Measurements from ENCODE around the gene OR6C2.
"Not testable (repeated sequence)": the region's sequence is repeated elsewhere in the genome, so short reads cannot be mapped to it uniquely, and the experiment has no call there.

Gene OR6C2

GRCh38 chr12:55443776-55444175 is at the start of gene OR6C2:
TSS of gene OR6C2 (plus strand) at chr12:55444076. CDS start at chr12:55452214, 8,138 bp downstream.
- no peak for DNase-seq (ENCODE audit: low read depth, low spot score)

- DNase-seq (ENCODE audit: low read depth, low spot score), result no peak
Observed at GRCh38 chr12:55396326-55396725, 47.5 kb upstream of the OR6C2 start.

GRCh38 chr12:55400229-55400628 is 43.6 kb upstream of the OR6C2 start, which contains the start of gene OR6C65:
TSS of gene OR6C65 (plus strand) at chr12:55400529. CDS start at chr12:55400529, 0 bp downstream.
- no peak for DNase-seq (ENCODE audit: low read depth, low spot score)

- DNase-seq (ENCODE audit: low read depth, low spot score), result no peak
Observed at GRCh38 chr12:55407866-55408265, 36.0 kb upstream of the OR6C2 start.

GRCh38 chr12:55409133-55409532 is 34.7 kb upstream of the OR6C2 start:
- not testable (repeated sequence) for DNase-seq (ENCODE audit: low read depth, low spot score)

GRCh38 chr12:55412138-55412537 is 31.7 kb upstream of the OR6C2 start:
- DNase-seq (ENCODE audit: low read depth, low spot score), result not testable (repeated sequence)

GRCh38 chr12:55413498-55414388 is 30.1 kb upstream of the OR6C2 start:
- DNase-seq (ENCODE audit: low read depth, low spot score), result not testable (repeated sequence)

GRCh38 chr12:55414396-55414823 is 29.5 kb upstream of the OR6C2 start:
- DNase-seq (ENCODE audit: low read depth, low spot score), result not testable (repeated sequence)

- DNase-seq (ENCODE audit: low read depth, low spot score), result not testable (repeated sequence)
Observed at GRCh38 chr12:55414889-55415288, 29.0 kb upstream of the OR6C2 start.

GRCh38 chr12:55416961-55417360 is 26.9 kb upstream of the OR6C2 start:
- DNase-seq (ENCODE audit: low read depth, low spot score), result no peak

- DNase-seq (ENCODE audit: low read depth, low spot score), result no peak
Observed at GRCh38 chr12:55420307-55420962, 23.4 kb upstream of the OR6C2 start.

GRCh38 chr12:55425954-55426353 is 17.9 kb upstream of the OR6C2 start, which contains the start of gene OR6C76:
TSS of gene OR6C76 (plus strand) at chr12:55426254. CDS start at chr12:55426254, 0 bp downstream.
- DNase-seq (ENCODE audit: low read depth, low spot score), result no peak

- no peak for DNase-seq (ENCODE audit: low read depth, low spot score)
Observed at GRCh38 chr12:55428331-55429243, 15.3 kb upstream of the OR6C2 start.

- DNase-seq (ENCODE audit: low read depth, low spot score), result not testable (repeated sequence)
Observed at GRCh38 chr12:55441233-55441632, 2.6 kb upstream of the OR6C2 start.

GRCh38 chr12:55445357-55445756 is 1.5 kb downstream of the OR6C2 start:
- DNase-seq (ENCODE audit: low read depth, low spot score), result no peak

- no peak for DNase-seq (ENCODE audit: low read depth, low spot score)
Observed at GRCh38 chr12:55446326-55446725, 2.5 kb downstream of the OR6C2 start.

- DNase-seq (ENCODE audit: low read depth, low spot score), result no peak
Observed at GRCh38 chr12:55448825-55449224, 4.9 kb downstream of the OR6C2 start.

GRCh38 chr12:55464926-55465325 is 21.1 kb downstream of the OR6C2 start:
- not testable (repeated sequence) for DNase-seq (ENCODE audit: low read depth, low spot score)

- no peak for DNase-seq (ENCODE audit: low read depth, low spot score)
Observed at GRCh38 chr12:55467836-55468235, 24.0 kb downstream of the OR6C2 start.

GRCh38 chr12:55469291-55469690 is 25.4 kb downstream of the OR6C2 start:
- DNase-seq (ENCODE audit: low read depth, low spot score), result no peak

GRCh38 chr12:55470088-55470829 is 26.4 kb downstream of the OR6C2 start, which contains the start of gene OR6C70:
TSS of gene OR6C70 (minus strand) at chr12:55470138. CDS start at chr12:55470138, 0 bp downstream.
- DNase-seq (ENCODE audit: low read depth, low spot score), result no peak
